ENCODE data around the gene NBAS.

GRCh38 chr2:15449556-15450236 lies 111.4 kb downstream of the NBAS start:
- TF ChIP-seq POLR2A (IDR thresholded peaks at IDR 0.05) (no peak), EP300 (IDR thresholded peaks at IDR 0.05) (no peak)

Measured in ovary (tissue), 1 donor.